8988T (cell line): ENCODE measurements around the gene WDR45.

ENCODE experiments used
- DNase-seq: peaks from one replicate; pipeline ENCODE4 v3.0.0; 2011

WDR45 gene

GRCh38 chrX:49043220-49043986 is 36.3 kb downstream of the WDR45 start, which contains the start of gene TFE3:
Gene TFE3, minus strand, starts transcription at chrX:49043357. Its CDS starts 131 bp downstream, at chrX:49043226.
- peak; percentile 80 for DNase-seq

DNA sequence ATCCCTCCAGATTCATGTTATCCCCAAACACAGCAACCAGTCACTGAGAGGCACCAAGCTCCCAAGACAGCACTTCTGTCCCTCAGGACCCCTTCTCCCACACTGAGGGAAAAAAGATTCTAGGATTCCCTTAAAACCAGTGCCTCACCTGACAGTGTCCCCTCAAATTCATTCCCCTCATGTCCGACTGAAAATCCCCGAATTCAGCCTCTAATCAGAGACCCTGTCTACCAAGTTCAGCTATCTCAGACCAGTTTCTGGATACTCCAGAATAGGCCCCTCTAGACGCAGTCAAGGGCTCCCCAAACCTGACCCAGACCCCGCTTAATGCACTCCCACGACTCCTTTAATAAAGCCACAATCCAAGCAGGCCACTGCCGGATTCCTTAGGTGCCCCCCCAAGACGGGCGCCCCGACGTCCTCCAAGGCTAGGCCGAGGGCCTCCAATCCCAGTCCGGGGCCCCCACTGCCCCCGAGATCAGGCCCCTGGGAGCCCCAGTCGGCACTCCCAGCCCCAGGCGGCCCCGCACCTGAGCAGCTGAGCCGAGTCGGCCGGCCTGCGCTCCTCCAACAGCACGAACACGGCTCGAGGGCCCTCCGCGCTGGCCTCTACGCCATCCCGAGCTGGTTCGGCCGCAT is 37.0 kb downstream of the WDR45 start:
- no peak for DNase-seq

GRCh38 chrX:49041744-49042580 is 37.7 kb downstream of the WDR45 start:
- DNase-seq, result no peak

DNA sequence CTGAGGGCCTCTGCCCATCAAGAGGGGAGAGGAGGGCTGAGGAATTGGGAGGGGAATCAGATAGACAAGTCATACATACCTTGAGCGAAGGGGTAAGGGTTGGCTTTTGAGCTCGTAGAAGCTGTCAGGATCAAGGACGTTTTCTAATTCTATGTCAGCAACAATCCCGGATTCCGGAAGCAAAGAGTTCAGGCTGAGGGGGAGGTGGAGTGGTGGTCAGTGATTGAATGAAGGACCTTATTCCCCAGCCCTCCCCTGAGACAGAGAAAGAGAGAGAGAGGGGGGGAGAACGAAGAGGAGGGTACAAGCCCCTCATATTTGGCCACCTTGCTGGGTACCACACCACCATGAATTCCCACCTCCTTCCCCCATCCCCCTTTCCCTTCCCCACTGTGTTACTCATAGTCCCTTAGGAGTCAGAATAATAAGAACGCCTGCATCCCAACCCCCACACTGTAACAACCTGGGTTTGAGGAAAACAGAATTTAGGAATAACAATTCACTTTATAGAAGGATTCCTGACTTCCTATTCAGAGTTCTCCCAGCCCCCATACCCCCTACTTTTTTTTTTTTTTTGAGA is 39.2 kb downstream of the WDR45 start:
- DNase-seq, result no peak

- DNase-seq, result peak; percentile 80
Measured at GRCh38 chrX:49039598-49040375, 39.9 kb downstream of the WDR45 start.

DNA sequence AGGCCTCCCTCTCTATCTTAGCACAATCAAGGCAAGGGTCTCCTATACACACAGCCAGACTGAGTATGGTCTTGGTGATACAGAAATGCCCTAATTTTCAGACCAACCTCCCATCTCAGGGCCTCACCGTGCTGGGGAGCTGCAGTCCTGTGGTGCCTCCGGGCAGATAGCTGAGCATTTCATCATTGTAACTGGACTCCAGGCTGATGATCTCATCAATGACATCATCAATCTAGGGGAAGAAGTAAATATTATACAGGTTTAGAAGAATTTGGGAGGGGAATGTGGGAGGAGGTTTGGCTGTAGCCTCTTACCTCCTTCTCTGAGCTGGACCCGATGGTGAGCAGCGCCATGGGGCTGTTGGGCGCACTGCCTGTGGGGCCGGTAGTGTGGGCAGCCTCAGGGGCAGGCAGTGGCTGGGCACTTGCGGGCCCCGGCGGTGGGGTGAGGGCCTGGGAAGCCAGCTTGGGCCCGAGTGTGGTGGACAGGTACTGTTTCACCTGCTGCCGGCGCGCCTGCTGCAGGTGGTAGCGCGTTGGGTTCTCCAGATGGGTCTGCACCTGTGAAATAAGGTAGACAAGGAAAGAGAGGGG is 41.7 kb downstream of the WDR45 start:
- no peak for DNase-seq

DNA sequence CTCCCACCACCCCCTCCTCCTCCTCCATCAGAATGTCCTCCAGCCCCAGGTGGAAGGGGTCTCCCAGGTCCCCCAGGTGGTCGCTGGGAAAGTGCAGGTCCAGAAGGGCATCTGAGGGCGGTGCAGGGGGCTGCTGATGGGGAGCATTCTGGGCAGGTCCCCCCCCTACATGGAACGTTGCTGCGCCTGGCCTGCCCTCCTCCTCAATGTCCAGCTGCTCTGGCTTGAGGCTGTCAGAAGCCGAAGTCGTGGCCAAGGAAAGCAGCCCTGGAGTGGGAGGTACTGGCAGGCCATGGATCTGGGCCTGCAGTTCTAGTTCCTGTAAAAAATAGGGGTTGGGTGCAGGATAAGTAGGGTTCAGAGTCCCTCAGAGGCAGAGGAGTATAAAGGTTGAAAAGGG is 49.4 kb downstream of the WDR45 start:
- DNase-seq, result no peak

- DNase-seq, result no peak
Measured at GRCh38 chrX:49029876-49030275, 49.8 kb downstream of the WDR45 start.
